ENCODE results near the gene ZFYVE19. TPM values are rescaled to one million over a fixed set of nuclear protein-coding genes. Genes with fewer than 3 reads are reported as not detected.

The ZFYVE19 gene
- total RNA-seq, 4 donors from 2014 or later = 61.2 to 91.6 (median 69.9) TPM

- Histone ChIP-seq H3K27ac (no peak overlapping the region), H3K4me1 (peaks cover 5 to 38% (median 21%) of the 10 kb centered on the region in 4 donors), H3K4me3 (no peak overlapping the region), H3K36me3 (no peaks in the 10 kb centered on the region), H3K9me3 (no peaks in the 10 kb centered on the region), H3K27me3 (no peaks in the 10 kb centered on the region)
- no peak for DNase-seq
- 64% methylated on average over 8 of the region's 8 CpGs; no CpG with 5 or more reads in 1 of the 2 donors for WGBS, 2 donors (ENCODE audit: low coverage in 1 of 2)
- intact Hi-C loops (cut with DNase I; ENCODE audit: low total_unique reads) (no loop called here), in situ Hi-C loops (cut with MboI; ENCODE audit: low pct_ligation_motif_present in 1 of 4, low pct_unique_long_range_greater_than_20kb in 1 of 4, low sequenced_read_pairs in 3 of 4) (no loop called here)
- TF ChIP-seq EP300 (IDR thresholded peaks at IDR 0.05; ENCODE audit: low read depth) = no peak
- no peak for TF ChIP-seq CTCF (IDR thresholded peaks at IDR 0.05)
- TF ChIP-seq POLR2A (IDR thresholded peaks at IDR 0.05) = no peak
- no peak for TF ChIP-seq POLR2AphosphoS5 (IDR thresholded peaks at IDR 0.05)
Measured at GRCh38 chr15:40808861-40809450, 2.1 kb downstream of the ZFYVE19 start.

- no peak for DNase-seq
- 92% methylated on average over 9 of the region's 12 CpGs; no CpG with 5 or more reads in 1 of the 2 donors for WGBS, 2 donors (ENCODE audit: low coverage in 1 of 2)
- Histone ChIP-seq H3K4me3 (no peak overlapping the region), H3K27me3 (no peaks in the 10 kb centered on the region), H3K36me3 (peaks cover 0 to 10% (median 4%) of the 10 kb centered on the region in 4 donors), H3K4me1 (peaks cover 0 to 12% (median 10%) of the 10 kb centered on the region in 4 donors), H3K27ac (no peak overlapping the region), H3K9me3 (no peaks in the 10 kb centered on the region)
- TF ChIP-seq CTCF (IDR thresholded peaks at IDR 0.05) (no peak), EP300 (IDR thresholded peaks at IDR 0.05; ENCODE audit: low read depth) (no peak), POLR2AphosphoS5 (IDR thresholded peaks at IDR 0.05) (no peak), POLR2A (IDR thresholded peaks at IDR 0.05) (no peak)
- intact Hi-C loops (cut with DNase I; ENCODE audit: low total_unique reads) (no loop called here), in situ Hi-C loops (cut with MboI; ENCODE audit: low pct_ligation_motif_present in 1 of 4, low pct_unique_long_range_greater_than_20kb in 1 of 4, low sequenced_read_pairs in 3 of 4) (no loop called here)
Measured at GRCh38 chr15:40812721-40813425, 6.0 kb downstream of the ZFYVE19 start.

GRCh38 chr15:40815042-40815698 lies 8.3 kb downstream of the ZFYVE19 start:
- intact Hi-C loops (cut with DNase I; ENCODE audit: low total_unique reads) = no loop called here

More at GRCh38 chr15:40815042-40815698, 8.3 kb downstream of the ZFYVE19 start:
- no peak for TF ChIP-seq POLR2A (IDR thresholded peaks at IDR 0.05)
- no peak for TF ChIP-seq POLR2AphosphoS5 (IDR thresholded peaks at IDR 0.05)
- TF ChIP-seq EP300 (IDR thresholded peaks at IDR 0.05; ENCODE audit: low read depth) = no peak
- TF ChIP-seq CTCF (IDR thresholded peaks at IDR 0.05) = no peak
- Histone ChIP-seq H3K4me3 (no peak overlapping the region), H3K4me1 (no peaks in the 10 kb centered on the region), H3K27me3 (no peaks in the 10 kb centered on the region), H3K27ac (no peak overlapping the region), H3K36me3 (peaks cover 0 to 10% (median 4%) of the 10 kb centered on the region in 4 donors), H3K9me3 (no peaks in the 10 kb centered on the region)
- DNase-seq = no peak
- in situ Hi-C loops (cut with MboI; ENCODE audit: low pct_ligation_motif_present in 1 of 4, low pct_unique_long_range_greater_than_20kb in 1 of 4, low sequenced_read_pairs in 3 of 4) = no loop called here
- 91% methylated on average over 4 of the region's 4 CpGs; no CpG with 5 or more reads in 1 of the 2 donors for WGBS, 2 donors (ENCODE audit: low coverage in 1 of 2)

All from transverse colon (tissue), 4 donors.